HL-60 (cell line): ENCODE results near the gene SMYD5.

Experiments
- DNase-seq, 2 experiments: peaks; one replicate each; pipeline ENCODE4 v3.0.0-alpha.2; 2010 to 2020; ENCODE audit warnings: low read depth in 1 of 2, low spot score in 1 of 2
- H3K27ac ChIP-seq: fragments of 250-450 bp; sonication (Bioruptor Pico); replicated peaks from 2 replicates; pipeline ENCODE4 v1.5.1; 2020; ENCODE audit warnings: mild to moderate bottlenecking, moderate library complexity
- H3K27me3 ChIP-seq: fragments of 250-450 bp; sonication (Bioruptor Pico); 2 replicates; pipeline ENCODE4 v1.5.1; 2021; ENCODE audit warnings: mild to moderate bottlenecking, moderate library complexity; ENCODE audit not compliant: insufficient read depth, poor library complexity, severe bottlenecking
- H3K4me3 ChIP-seq: replicated peaks from 2 replicates; pipeline ENCODE4 v1.5.1; 2011; ENCODE audit warnings: mild to moderate bottlenecking, control low read depth, low read length; ENCODE audit not compliant: insufficient read depth
- CTCF ChIP-seq: IDR thresholded peaks from one replicate; pipeline ENCODE4 v1.5.1; 2011; ENCODE audit warnings: low read length, control low read depth, inconsistent platforms; ENCODE audit not compliant: insufficient read depth
- GABPA ChIP-seq: IDR thresholded peaks from 2 replicates; pipeline ENCODE4 v1.6.1; 2012; ENCODE audit warnings: low read depth
- POLR2AphosphoS5 ChIP-seq: IDR thresholded peaks from 2 replicates; pipeline ENCODE4 v1.6.1; 2012; ENCODE audit warnings: low read depth
- SPI1 ChIP-seq: IDR thresholded peaks from 2 replicates; pipeline ENCODE4 v1.6.1; 2012; ENCODE audit warnings: low read depth, mild to moderate bottlenecking, borderline replicate concordance
- TF ChIP-seq, protein P1 (sequence below): IDR thresholded peaks from 2 replicates; pipeline ENCODE4 v1.6.1; 2012; ENCODE audit warnings: low read depth; ENCODE audit not compliant: insufficient replicate concordance

SMYD5 gene

DNA sequence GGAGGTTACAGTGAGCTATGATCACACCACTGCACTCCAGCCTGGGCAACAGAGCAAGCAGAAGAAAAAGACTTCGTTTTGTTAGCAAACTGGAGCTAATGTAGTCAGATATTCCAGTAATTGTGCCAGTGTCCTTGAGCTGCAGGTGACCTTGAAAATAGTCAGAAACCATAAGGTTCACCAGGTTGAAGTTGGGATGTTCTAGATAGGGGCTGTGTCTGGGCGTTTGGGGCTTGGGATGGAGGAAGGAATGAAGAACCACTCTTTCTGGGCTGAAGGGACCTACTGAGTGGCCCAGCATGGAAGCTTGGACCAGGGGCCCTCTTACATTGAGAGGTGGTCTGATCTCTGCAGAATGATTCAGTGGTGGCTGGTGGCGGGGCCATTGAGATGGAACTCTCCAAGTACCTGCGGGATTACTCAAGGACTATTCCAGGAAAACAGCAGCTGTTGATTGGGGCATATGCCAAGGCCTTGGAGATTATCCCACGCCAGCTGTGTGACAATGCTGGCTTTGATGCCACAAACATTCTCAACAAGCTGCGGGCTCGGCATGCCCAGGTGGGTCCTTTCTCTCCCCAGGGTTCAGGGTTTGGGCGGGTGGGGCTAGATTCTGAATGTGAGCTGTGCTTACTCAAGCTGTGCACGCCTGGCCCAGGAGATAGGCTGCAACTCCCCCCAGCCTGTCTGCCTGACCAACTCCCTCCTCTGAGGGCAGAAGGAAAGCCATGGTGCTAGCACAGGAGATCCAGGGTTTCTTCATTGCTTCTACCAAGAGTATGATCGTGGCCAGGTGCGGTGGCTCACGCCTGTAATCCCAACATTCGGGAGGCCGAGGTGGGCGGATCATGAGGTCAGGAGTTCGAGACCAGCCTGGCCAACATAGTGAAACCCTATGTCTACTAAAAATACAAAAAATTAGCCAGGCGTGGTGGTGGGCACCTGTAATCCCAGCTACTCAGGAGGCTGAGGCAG lies 37.1 kb downstream of the SMYD5 start:
- H3K4me3 ChIP-seq = no peak overlapping the region
- TF ChIP-seq GABPA (no peak), POLR2AphosphoS5 (0 out of 2 replicates have a peak, but pooled peaks have one; percentile 22), SPI1 (no peak), CTCF (no peak)
- TF ChIP-seq, protein P1, sequence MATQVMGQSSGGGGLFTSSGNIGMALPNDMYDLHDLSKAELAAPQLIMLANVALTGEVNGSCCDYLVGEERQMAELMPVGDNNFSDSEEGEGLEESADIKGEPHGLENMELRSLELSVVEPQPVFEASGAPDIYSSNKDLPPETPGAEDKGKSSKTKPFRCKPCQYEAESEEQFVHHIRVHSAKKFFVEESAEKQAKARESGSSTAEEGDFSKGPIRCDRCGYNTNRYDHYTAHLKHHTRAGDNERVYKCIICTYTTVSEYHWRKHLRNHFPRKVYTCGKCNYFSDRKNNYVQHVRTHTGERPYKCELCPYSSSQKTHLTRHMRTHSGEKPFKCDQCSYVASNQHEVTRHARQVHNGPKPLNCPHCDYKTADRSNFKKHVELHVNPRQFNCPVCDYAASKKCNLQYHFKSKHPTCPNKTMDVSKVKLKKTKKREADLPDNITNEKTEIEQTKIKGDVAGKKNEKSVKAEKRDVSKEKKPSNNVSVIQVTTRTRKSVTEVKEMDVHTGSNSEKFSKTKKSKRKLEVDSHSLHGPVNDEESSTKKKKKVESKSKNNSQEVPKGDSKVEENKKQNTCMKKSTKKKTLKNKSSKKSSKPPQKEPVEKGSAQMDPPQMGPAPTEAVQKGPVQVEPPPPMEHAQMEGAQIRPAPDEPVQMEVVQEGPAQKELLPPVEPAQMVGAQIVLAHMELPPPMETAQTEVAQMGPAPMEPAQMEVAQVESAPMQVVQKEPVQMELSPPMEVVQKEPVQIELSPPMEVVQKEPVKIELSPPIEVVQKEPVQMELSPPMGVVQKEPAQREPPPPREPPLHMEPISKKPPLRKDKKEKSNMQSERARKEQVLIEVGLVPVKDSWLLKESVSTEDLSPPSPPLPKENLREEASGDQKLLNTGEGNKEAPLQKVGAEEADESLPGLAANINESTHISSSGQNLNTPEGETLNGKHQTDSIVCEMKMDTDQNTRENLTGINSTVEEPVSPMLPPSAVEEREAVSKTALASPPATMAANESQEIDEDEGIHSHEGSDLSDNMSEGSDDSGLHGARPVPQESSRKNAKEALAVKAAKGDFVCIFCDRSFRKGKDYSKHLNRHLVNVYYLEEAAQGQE = no peak

DNA sequence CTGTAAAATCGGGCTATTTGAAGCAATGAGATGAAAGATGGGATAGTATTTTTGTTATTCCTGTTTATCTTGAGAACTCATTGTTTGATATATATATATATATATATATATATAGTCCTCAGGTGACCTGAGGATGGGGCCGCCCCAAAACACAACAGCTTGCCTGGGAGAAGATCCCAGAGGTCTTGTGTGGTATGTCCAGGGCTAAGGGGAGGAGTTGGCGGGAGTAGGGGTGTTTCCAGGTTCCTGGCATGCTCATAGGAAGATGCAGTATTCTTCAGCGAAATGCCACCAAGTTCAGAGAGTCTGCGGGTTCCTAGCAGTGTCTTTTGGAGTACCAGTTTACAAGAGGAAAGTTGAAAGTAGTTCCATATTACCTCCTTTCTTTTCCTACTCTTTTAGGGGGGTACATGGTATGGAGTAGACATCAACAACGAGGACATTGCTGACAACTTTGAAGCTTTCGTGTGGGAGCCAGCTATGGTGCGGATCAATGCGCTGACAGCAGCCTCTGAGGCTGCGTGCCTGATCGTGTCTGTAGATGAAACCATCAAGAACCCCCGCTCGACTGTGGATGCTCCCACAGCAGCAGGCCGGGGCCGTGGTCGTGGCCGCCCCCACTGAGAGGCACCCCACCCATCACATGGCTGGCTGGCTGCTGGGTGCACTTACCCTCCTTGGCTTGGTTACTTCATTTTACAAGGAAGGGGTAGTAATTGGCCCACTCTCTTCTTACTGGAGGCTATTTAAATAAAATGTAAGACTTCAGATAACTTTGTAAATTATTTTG lies 38.4 kb downstream of the SMYD5 start:
- DNase-seq = no peak
- Histone ChIP-seq H3K27ac (no peak overlapping the region), H3K4me3 (no peak overlapping the region), H3K27me3 (no peaks in the 10 kb centered on the region)
- no peak for TF ChIP-seq CTCF
- TF ChIP-seq SPI1 = no peak
- no peak for TF ChIP-seq POLR2AphosphoS5
- no peak for TF ChIP-seq GABPA
- TF ChIP-seq, protein P1 = no peak

More for the DNA sequence above, 37.1 kb downstream of the SMYD5 start:
- DNase-seq = no peak
- H3K27ac ChIP-seq = no peak overlapping the region
- no peaks in the 10 kb centered on the region for H3K27me3 ChIP-seq

- no peak for DNase-seq
- TF ChIP-seq GABPA (no peak), POLR2AphosphoS5 (peak; percentile 32; the same call in 1 of the 2 replicates)
- H3K4me3 ChIP-seq = no peak overlapping the region
- H3K27me3 ChIP-seq = no peaks in the 10 kb centered on the region
- H3K27ac ChIP-seq = no peak overlapping the region
Measured at GRCh38 chr2:73253400-73253799, 39.4 kb downstream of the SMYD5 start.

- TF ChIP-seq, protein P1 = no peak
- no peak for TF ChIP-seq GABPA
- peak; percentile 92 for TF ChIP-seq SPI1
- no peak for TF ChIP-seq CTCF
- peak; percentile 36 for TF ChIP-seq POLR2AphosphoS5
- H3K4me3 ChIP-seq = no peak overlapping the region
- no peak overlapping the region for H3K27ac ChIP-seq
- H3K27me3 ChIP-seq = no peaks in the 10 kb centered on the region
- DNase-seq = peak in 1 of 2 experiments; percentile 70
Measured at GRCh38 chr2:73253901-73254300, 39.9 kb downstream of the SMYD5 start.
